IgD-negative memory B cell (primary cell): ENCODE results near the gene SLC4A5. TPM values are rescaled to one million over a fixed set of nuclear protein-coding genes. Genes with fewer than 3 reads are reported as not detected.
"Not testable (repeated sequence)": the region's sequence is repeated elsewhere in the genome, so short reads cannot be mapped to it uniquely, and the experiment has no call there.

ENCODE experiments used
- H3K27ac Mint-ChIP-seq, 3 donors: one replicate each; pipeline ENCODE4 v1.8.0; 2020 to 2022; ENCODE audit warnings: mild to moderate bottlenecking in 3 of 3, mixed read lengths in 3 of 3, moderate library complexity in 1 of 3
- H3K27me3 Mint-ChIP-seq: one replicate; pipeline ENCODE4 v1.8.0; 2021; ENCODE audit warnings: mixed read lengths
- H3K36me3 Mint-ChIP-seq: one replicate; pipeline ENCODE4 v1.8.0; 2020; ENCODE audit warnings: mild to moderate bottlenecking, mixed read lengths
- H3K4me1 Mint-ChIP-seq, 3 donors: one replicate each; pipeline ENCODE4 v1.8.0; 2020 to 2022; ENCODE audit warnings: mixed read lengths in 3 of 3, mild to moderate bottlenecking in 1 of 3
- H3K4me3 Mint-ChIP-seq, 4 donors: one replicate each; pipeline ENCODE4 v1.8.0; 2020 to 2022; ENCODE audit warnings: mild to moderate bottlenecking in 4 of 4, mixed read lengths in 4 of 4, moderate library complexity in 3 of 4
- H3K9me3 Mint-ChIP-seq, 3 donors: one replicate each; pipeline ENCODE4 v1.8.0; 2020 to 2021; ENCODE audit warnings: mixed read lengths in 3 of 3, mild to moderate bottlenecking in 1 of 3
- polyA plus RNA-seq: library from polyadenylated mRNA; unstranded; fragments of 300-500 nt; fragmentation: Illumina TruSeq; gene quantifications from one replicate; pipeline ENCODE4 v1.2.3, GENCODE V29; 2021

SLC4A5 gene
- polyA plus RNA-seq, 1 donor from 2014 or later = 1.2 TPM

DNA sequence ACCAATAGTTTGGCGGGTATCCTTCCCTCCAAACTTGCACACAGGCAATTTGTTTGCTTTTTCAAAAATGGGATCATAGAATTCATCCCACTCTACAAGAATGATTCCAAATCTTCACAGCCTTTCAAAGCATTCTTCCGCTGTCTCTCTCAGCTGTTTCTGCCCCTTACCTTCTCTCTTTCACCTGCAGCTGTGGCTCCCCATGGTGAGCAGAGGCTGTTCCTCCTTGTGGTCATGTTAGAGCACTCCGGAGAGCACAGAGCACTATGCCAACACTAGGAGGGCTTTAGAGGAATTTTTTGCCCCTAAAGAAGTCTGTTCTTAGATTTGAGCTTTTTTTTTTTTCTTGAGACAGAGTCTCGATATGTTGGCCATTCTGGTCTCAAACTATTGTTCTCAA lies 114.4 kb downstream of the SLC4A5 start:
- no peak overlapping the region for H3K4me3 Mint-ChIP-seq

GRCh38 chr2:74227646-74228045 lies 115.6 kb downstream of the SLC4A5 start:
- H3K4me3 Mint-ChIP-seq = peak overlapping the region in 1 of 4 donors; percentile 67
- peak overlapping the region in 1 of 3 donors; percentile 63 for H3K27ac Mint-ChIP-seq
- H3K27me3 Mint-ChIP-seq = no peaks in the 10 kb centered on the region
- H3K9me3 Mint-ChIP-seq = no peaks in the 10 kb centered on the region
- peaks cover 0 to 4% (median 0%) of the 10 kb centered on the region in 3 donors for H3K4me1 Mint-ChIP-seq
- peaks cover 3% of the 10 kb centered on the region for H3K36me3 Mint-ChIP-seq

More for the DNA sequence above, 114.4 kb downstream of the SLC4A5 start:
- Mint-ChIP-seq H3K4me1 (peaks cover 0 to 4% (median 0%) of the 10 kb centered on the region in 3 donors), H3K27me3 (no peaks in the 10 kb centered on the region), H3K36me3 (peaks cover 3% of the 10 kb centered on the region), H3K27ac (no peak overlapping the region), H3K9me3 (no peaks in the 10 kb centered on the region)

DNA sequence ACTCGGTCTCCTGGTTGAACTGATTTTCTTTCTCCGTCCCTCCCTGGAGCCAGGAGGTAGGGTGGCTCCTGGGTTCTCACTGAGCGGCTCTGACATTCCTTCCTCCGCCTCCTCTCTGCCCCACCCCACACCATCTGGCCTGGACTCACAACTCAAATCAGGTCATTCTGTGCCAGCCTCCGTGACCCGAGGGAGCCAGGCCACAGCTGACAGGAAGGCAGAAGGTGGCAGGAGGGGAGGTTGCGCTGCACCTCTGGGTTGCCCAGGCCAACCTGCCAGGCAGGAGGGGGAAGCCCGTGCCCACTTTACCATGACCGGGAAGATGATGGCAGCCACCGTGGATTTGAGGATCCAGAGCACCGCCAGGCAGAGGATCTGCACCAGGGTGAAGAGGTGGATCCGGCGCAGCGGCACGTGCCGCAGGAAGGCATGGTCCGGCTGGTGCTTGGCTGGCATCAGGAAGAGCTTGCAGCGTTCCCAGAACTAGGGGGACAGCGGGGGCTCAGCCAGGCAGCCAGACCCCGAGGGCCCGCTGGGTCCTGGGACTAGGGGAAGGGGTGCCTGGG lies 116.5 kb downstream of the SLC4A5 start:
- H3K27ac Mint-ChIP-seq = no peak overlapping the region
- peaks cover 0 to 4% (median 0%) of the 10 kb centered on the region in 3 donors for H3K4me1 Mint-ChIP-seq
- H3K27me3 Mint-ChIP-seq = no peaks in the 10 kb centered on the region
- no peak overlapping the region for H3K4me3 Mint-ChIP-seq
- H3K9me3 Mint-ChIP-seq = no peaks in the 10 kb centered on the region
- peaks cover 3% of the 10 kb centered on the region for H3K36me3 Mint-ChIP-seq

GRCh38 chr2:74225698-74226459 lies 117.3 kb downstream of the SLC4A5 start:
- Mint-ChIP-seq H3K9me3 (no peaks in the 10 kb centered on the region), H3K36me3 (peaks cover 3% of the 10 kb centered on the region), H3K27me3 (no peaks in the 10 kb centered on the region), H3K4me3 (no peak overlapping the region), H3K4me1 (peaks cover 0 to 4% (median 0%) of the 10 kb centered on the region in 3 donors), H3K27ac (no peak overlapping the region)

- Mint-ChIP-seq H3K4me1 (peaks cover 0 to 4% (median 0%) of the 10 kb centered on the region in 3 donors), H3K27me3 (no peaks in the 10 kb centered on the region), H3K9me3 (no peaks in the 10 kb centered on the region), H3K4me3 (peak overlapping the region in 1 of 4 donors; percentile 40), H3K36me3 (peaks cover 1% of the 10 kb centered on the region), H3K27ac (no peak overlapping the region)
Observed at GRCh38 chr2:74223941-74224770, 119.1 kb downstream of the SLC4A5 start.

DNA sequence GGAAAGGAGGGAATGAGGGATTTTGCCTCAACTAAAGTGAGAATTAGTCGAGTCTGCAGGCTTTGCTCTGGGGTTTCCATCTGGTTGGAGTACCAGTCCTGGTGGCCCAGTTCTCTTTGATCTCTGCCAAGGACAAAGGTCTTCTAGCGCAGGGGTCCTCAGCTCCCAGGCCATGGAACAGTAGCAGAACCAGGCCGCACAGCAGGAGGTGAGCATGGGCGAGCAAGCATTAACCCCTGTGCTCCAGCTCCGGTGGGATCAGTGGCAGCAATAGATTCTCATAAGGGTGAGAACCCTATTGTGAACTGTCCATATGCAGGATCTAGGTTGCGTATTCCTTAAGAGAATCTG lies 120.9 kb downstream of the SLC4A5 start:
- Mint-ChIP-seq H3K4me3 (no peak overlapping the region), H3K27ac (no peak overlapping the region), H3K9me3 (no peaks in the 10 kb centered on the region)

GRCh38 chr2:74221604-74222299 lies 121.5 kb downstream of the SLC4A5 start:
- Mint-ChIP-seq H3K27ac (no peak overlapping the region), H3K4me3 (no peak overlapping the region), H3K4me1 (peaks cover 0 to 4% (median 0%) of the 10 kb centered on the region in 3 donors), H3K9me3 (no peaks in the 10 kb centered on the region), H3K36me3 (no peaks in the 10 kb centered on the region), H3K27me3 (no peaks in the 10 kb centered on the region)

More for the DNA sequence above, 120.9 kb downstream of the SLC4A5 start:
- Mint-ChIP-seq H3K36me3 (no peaks in the 10 kb centered on the region), H3K4me1 (peaks cover 0 to 4% (median 0%) of the 10 kb centered on the region in 3 donors), H3K27me3 (no peaks in the 10 kb centered on the region)

DNA sequence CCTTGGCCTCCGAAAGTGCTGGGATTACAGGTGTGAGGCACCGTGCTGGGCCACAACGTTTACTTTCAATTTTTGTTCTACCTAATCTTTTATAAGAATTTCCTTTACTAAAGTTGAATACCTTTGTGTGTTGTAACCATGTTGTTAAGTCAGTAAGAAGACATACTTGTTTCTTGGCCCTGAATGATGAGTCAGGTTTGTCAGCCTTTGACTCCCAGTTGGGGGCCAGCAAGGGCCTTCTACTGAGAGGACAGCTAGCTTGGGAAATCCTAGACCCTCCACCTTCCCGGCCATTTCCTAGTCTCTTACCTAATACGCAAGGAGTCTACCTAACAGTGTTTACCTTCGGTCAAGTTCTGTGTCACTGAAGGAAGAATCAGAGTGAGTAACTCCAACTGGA lies 122.1 kb downstream of the SLC4A5 start:
- Mint-ChIP-seq H3K4me3 (no peak overlapping the region), H3K27ac (no peak overlapping the region), H3K27me3 (no peaks in the 10 kb centered on the region), H3K36me3 (no peaks in the 10 kb centered on the region), H3K4me1 (peaks cover 0 to 2% (median 0%) of the 10 kb centered on the region in 3 donors), H3K9me3 (no peaks in the 10 kb centered on the region)

DNA sequence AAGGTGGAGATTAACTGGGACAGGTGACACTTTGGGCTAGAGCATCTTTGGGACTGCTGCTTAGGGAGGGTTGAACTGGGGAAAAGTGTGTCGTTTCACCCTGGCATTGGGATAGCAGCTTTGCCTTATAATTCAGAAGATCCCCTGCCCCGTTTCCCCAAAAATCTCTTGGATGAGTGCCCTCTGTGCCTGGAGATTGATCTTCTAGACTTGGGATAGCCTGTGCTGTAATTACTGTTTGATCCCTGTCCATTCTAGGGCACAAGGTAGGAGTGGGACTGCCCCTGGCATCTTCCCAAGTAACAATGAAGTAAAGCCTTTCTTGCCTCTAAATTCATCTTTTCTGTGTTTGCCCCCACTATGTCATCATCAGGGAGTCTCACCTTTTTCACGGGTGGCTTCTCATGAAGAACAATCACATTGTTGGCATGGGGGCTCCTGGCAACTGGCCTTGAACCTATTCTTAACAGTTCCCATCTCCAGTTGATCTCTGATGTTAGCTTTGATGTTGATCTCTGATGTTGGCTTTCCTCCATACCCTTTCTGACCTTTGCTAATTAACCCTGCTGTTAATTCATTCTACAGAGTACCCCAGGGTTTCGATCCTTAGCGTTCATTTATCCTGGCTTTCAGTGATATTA lies 123.2 kb downstream of the SLC4A5 start:
- Mint-ChIP-seq H3K36me3 (no peaks in the 10 kb centered on the region), H3K27ac (peak overlapping the region in 1 of 3 donors; percentile 41), H3K4me3 (peak overlapping the region in 1 of 4 donors; percentile 25), H3K27me3 (no peaks in the 10 kb centered on the region), H3K9me3 (no peaks in the 10 kb centered on the region), H3K4me1 (peaks cover 0 to 2% (median 0%) of the 10 kb centered on the region in 3 donors)

- Mint-ChIP-seq H3K27ac (no peak overlapping the region), H3K4me1 (peaks cover 0 to 6% (median 3%) of the 10 kb centered on the region in 3 donors), H3K36me3 (peaks cover 3% of the 10 kb centered on the region), H3K27me3 (no peaks in the 10 kb centered on the region), H3K9me3 (no peaks in the 10 kb centered on the region), H3K4me3 (no peak overlapping the region)
Observed at GRCh38 chr2:74216642-74217041, 126.6 kb downstream of the SLC4A5 start.

DNA sequence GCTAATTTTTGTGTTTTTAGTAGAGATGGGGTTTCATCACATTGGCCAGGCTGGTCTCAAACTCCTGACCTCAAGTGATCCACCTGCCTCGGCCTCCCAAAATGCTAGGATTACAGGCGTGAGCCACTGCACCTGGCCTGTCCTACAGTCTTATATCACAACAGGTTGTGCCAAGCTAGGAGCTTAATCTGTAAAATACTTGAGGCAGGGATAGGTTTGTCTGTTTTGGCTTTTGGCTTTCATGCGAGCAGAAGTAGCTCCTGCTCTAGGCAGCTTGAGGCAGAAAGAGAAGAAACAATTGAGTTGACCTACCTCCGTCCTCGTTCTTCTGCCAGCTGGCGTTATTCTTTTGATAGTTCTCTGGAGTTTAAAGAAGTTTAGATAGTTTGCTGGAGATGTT lies 127.4 kb downstream of the SLC4A5 start:
- H3K4me3 Mint-ChIP-seq, H3K36me3 Mint-ChIP-seq, H3K27me3 Mint-ChIP-seq, H3K27ac Mint-ChIP-seq, H3K4me1 Mint-ChIP-seq, H3K9me3 Mint-ChIP-seq: not testable (repeated sequence)

DNA sequence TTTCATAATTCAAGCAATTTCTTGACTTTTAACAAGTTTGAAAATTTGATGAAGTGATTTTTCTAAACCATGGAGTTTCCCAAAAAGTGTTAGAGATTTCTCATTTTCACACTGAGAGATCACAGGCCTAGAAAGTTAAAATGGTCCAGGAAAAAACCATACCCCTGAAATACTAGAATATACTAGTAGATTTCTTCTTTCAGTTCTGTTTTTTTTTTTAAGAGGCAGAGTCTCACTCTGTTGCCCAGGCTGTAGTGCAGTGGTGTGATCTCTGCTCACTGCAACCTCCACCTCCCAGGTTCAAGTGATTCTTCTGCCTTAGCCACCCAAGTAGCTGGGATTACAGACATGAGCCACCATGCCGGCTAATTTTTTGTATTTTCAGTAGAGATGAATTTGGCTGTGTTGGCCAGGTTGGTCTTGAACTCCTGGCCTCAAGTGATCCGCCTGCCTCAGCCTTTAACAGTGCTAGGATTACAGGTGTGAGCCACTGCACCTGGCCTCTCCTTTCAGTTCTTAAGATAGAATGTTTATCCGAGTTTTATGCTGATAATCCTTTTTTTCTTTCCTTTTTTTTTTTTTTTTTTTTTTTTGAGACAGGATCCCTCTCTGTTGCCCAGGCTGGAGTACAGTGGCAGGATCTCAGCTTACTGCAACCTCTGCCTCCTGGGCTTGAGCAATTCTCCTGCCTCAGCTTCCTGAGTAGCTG lies 130.4 kb downstream of the SLC4A5 start:
- Mint-ChIP-seq H3K36me3 (peaks cover 10% of the 10 kb centered on the region), H3K4me1 (peaks cover 0 to 8% (median 5%) of the 10 kb centered on the region in 3 donors), H3K27ac (peak overlapping the region in 1 of 3 donors; percentile 84), H3K27me3 (no peaks in the 10 kb centered on the region), H3K4me3 (no peak overlapping the region), H3K9me3 (no peaks in the 10 kb centered on the region)

GRCh38 chr2:74206180-74206688 lies 137.0 kb downstream of the SLC4A5 start:
- Mint-ChIP-seq H3K27ac (peak overlapping the region; percentile 58 to 93 (median 87)), H3K4me1 (peaks cover 20 to 35% (median 27%) of the 10 kb centered on the region in 3 donors), H3K27me3 (no peaks in the 10 kb centered on the region), H3K4me3 (peak overlapping the region; percentile 57 to 92 (median 60)), H3K36me3 (peaks cover 11% of the 10 kb centered on the region), H3K9me3 (no peaks in the 10 kb centered on the region)
